GM23338 (cell line): Measurements from ENCODE around the gene RPRML.

Experiments
- CREB1 ChIP-seq: fragments of 250-450 bp; sonication (Bioruptor Pico); IDR thresholded peaks from 2 replicates; pipeline ENCODE4 v1.5.0; 2020; ENCODE audit warnings: low read depth, mild to moderate bottlenecking, moderate library complexity
- CTCF ChIP-seq, 2 experiments: fragments of 200-600 bp in 1 of 2; sonication (generic) in 1 of 2; conservative IDR thresholded peaks; 2 replicates each; pipeline versions ENCODE4 v1.5.1 to v1.6.1; 2016 to 2017; ENCODE audit warnings: antibody characterized with exemption in 2 of 2, low read depth in 2 of 2, mild to moderate bottlenecking in 2 of 2, moderate library complexity in 1 of 2
- EZH2 ChIP-seq: fragments of 200-600 bp; sonication (generic); IDR thresholded peaks from one replicate; pipeline ENCODE4 v1.8.0; 2017; ENCODE audit warnings: antibody characterized with exemption, mild to moderate bottlenecking, low read depth; ENCODE audit not compliant: unreplicated experiment
- EZH2phosphoT487 ChIP-seq: fragments of 200-600 bp; sonication (generic); IDR thresholded peaks from one replicate; pipeline ENCODE4 v1.8.1; 2018; ENCODE audit warnings: antibody characterized with exemption; ENCODE audit not compliant: unreplicated experiment
- JUNB ChIP-seq: IDR thresholded peaks from one replicate; pipeline ENCODE4 v1.6.1; 2016; ENCODE audit warnings: antibody characterized with exemption; ENCODE audit not compliant: unreplicated experiment
- POLR2AphosphoS5 ChIP-seq: IDR thresholded peaks from 2 replicates; pipeline ENCODE4 v1.6.1; 2016; ENCODE audit warnings: antibody characterized with exemption, low read depth
- REST ChIP-seq: IDR thresholded peaks from one replicate; pipeline ENCODE4 v1.6.1; 2018; ENCODE audit warnings: antibody characterized with exemption; ENCODE audit not compliant: unreplicated experiment
- STAT1 ChIP-seq: IDR thresholded peaks from one replicate; pipeline ENCODE4 v1.6.1; 2016; ENCODE audit warnings: antibody characterized with exemption; ENCODE audit not compliant: unreplicated experiment
- ZNF114 ChIP-seq: fragments of 250-450 bp; sonication (Bioruptor Pico); IDR thresholded peaks from 2 replicates; pipeline ENCODE4 v1.5.0; 2020; ENCODE audit warnings: mild to moderate bottlenecking, moderate library complexity
- ZNF462 ChIP-seq: fragments of 250-450 bp; sonication (Bioruptor Pico); IDR thresholded peaks from 2 replicates; pipeline ENCODE4 v1.5.0; 2020; ENCODE audit warnings: mild to moderate bottlenecking, moderate library complexity

- TF ChIP-seq CTCF (conservative IDR thresholded peaks at IDR 0.05; ENCODE audit: low read depth in 2 of 2) (no peak), EZH2 (no peak), POLR2AphosphoS5 (no peak), STAT1 (no peak), EZH2phosphoT487 (no peak), REST (no peak), ZNF462 (CRISPR knock-in tag) (no peak), CREB1 (CRISPR knock-in tag) (no peak), JUNB (no peak), ZNF114 (no peak)
Observed at GRCh38 chr17:46972346-46972745, 6.7 kb downstream of the RPRML start.
